A549 (cell line): ENCODE data around the gene PTPN13. TPM values are rescaled to one million over a fixed set of nuclear protein-coding genes. Genes with fewer than 3 reads are reported as not detected.

ENCODE experiments used
- ATAC-seq, 2 experiments: fragments of 200-7000 bp in 1 of 2; fragments of >200 bp in 1 of 2; cut with Nextera tagmentation in 1 of 2; cut with Tn5 transposase in 1 of 2; 3 replicates each; pipeline versions ENCODE4 v1.8.0 to v1.9.1; 2018 to 2020; ENCODE audit warnings: mild to moderate bottlenecking in 1 of 2, moderate library complexity in 1 of 2
- CTCF ChIA-PET: fragments of 300-600 bp; sonication (Branson Sonifier 250); formaldehyde crosslinking; extraction: SDS; loops from one replicate; lab custom pipeline; 2021; ENCODE audit warnings: antibody characterized with exemption, inconsistent platforms; lab: Yijun Ruan, JAX
- POLR2A ChIA-PET: fragments of 350-600 bp; formaldehyde crosslinking; extraction: SDS; loops from one replicate; lab custom pipeline; 2021; ENCODE audit warnings: antibody characterized with exemption, inconsistent platforms; lab: Yijun Ruan, JAX
- DNase-seq, 2 experiments: peaks; one replicate each; pipeline versions ENCODE4 v3.0.0 to v3.0.0-alpha.2; 2011 to 2016; ENCODE audit warnings: low read depth in 1 of 2, low spot score in 1 of 2
- FAIRE-seq: peaks from 2 replicates; lab custom pipeline; 2011; peaks lifted over from hg19 to GRCh38; lab: Jason Lieb, UNC
- H3K27ac ChIP-seq, 2 experiments: fragments of >200 bp; sonication (Bioruptor Twin); formaldehyde crosslinking; 3 replicates each; pipeline ENCODE4 v1.5.1; 2016 to 2017
- H3K4me1 ChIP-seq: fragments of >200 bp; sonication (Bioruptor Twin); formaldehyde crosslinking; 3 replicates; pipeline ENCODE4 v1.6.1; 2016
- H3K4me2 ChIP-seq: fragments of >200 bp; sonication (Bioruptor Twin); formaldehyde crosslinking; 3 replicates; pipeline ENCODE4 v1.6.1; 2016
- H3K4me3 ChIP-seq: fragments of >200 bp; sonication (Bioruptor Twin); formaldehyde crosslinking; 3 replicates; pipeline ENCODE4 v1.5.1; 2016
- H3K9me3 ChIP-seq: fragments of >200 bp; sonication (Bioruptor Twin); formaldehyde crosslinking; 3 replicates; pipeline ENCODE4 v1.6.1; 2016
- BHLHE40 ChIP-seq: IDR thresholded peaks from 2 replicates; pipeline ENCODE4 v1.6.1; 2012; ENCODE audit warnings: low read depth, low read length, inconsistent platforms
- CEBPB ChIP-seq, 2 experiments: fragments of >200 bp in 1 of 2; sonication (Bioruptor Twin) in 1 of 2; formaldehyde crosslinking in 1 of 2; IDR thresholded peaks; 2 replicates each; pipeline ENCODE4 v1.6.1; 2012 to 2016
- ESRRA ChIP-seq: fragments of 150-350 bp; IDR thresholded peaks from 2 replicates; pipeline ENCODE4 v1.6.1; 2014; ENCODE audit warnings: mild to moderate bottlenecking, low read length, borderline replicate concordance
- FOSB ChIP-seq: fragments of 250-450 bp; sonication (Bioruptor Pico); IDR thresholded peaks from 2 replicates; pipeline ENCODE4 v1.5.0; 2020; ENCODE audit warnings: mild to moderate bottlenecking, moderate library complexity
- FOSL2 ChIP-seq, 2 experiments: fragments of 450-650 bp in 1 of 2; fragments of >200 bp in 1 of 2; sonication (Bioruptor Twin) in 1 of 2; formaldehyde crosslinking; IDR thresholded peaks; 2 replicates each; pipeline versions ENCODE4 v1.5.0 to v1.6.1; 2016 to 2020; ENCODE audit warnings: mild to moderate bottlenecking in 1 of 2, moderate library complexity in 1 of 2
- HOXA7 ChIP-seq: fragments of 250-450 bp; sonication (Bioruptor Pico); IDR thresholded peaks from 2 replicates; pipeline ENCODE4 v1.5.0; 2020; ENCODE audit warnings: mild to moderate bottlenecking, moderate library complexity
- HOXB13 ChIP-seq: fragments of 250-450 bp; sonication (Bioruptor Pico); IDR thresholded peaks from 2 replicates; pipeline ENCODE4 v1.5.0; 2020; ENCODE audit warnings: low read depth, mild to moderate bottlenecking, moderate library complexity
- JUN ChIP-seq, 2 experiments: fragments of >200 bp; sonication (Bioruptor Twin); formaldehyde crosslinking; IDR thresholded peaks; 2 replicates in 1 of 2; 3 replicates in 1 of 2; pipeline ENCODE4 v1.6.1; 2016 to 2017
- MAZ ChIP-seq: fragments of 150-350 bp; IDR thresholded peaks from 2 replicates; pipeline ENCODE4 v1.6.1; 2014; ENCODE audit warnings: antibody characterized with exemption, low read depth, low read length, borderline replicate concordance
- MYC ChIP-seq: IDR thresholded peaks from 2 replicates; pipeline ENCODE4 v1.6.1; 2012; ENCODE audit warnings: mild to moderate bottlenecking, inconsistent platforms, low read length, improper control_type of control experiment, borderline replicate concordance
- NPAS2 ChIP-seq: fragments of 250-450 bp; sonication (Bioruptor Pico); IDR thresholded peaks from 2 replicates; pipeline ENCODE4 v1.8.0; 2022; ENCODE audit warnings: mild to moderate bottlenecking, moderate library complexity, borderline replicate concordance
- NR3C1 ChIP-seq: fragments of >200 bp; sonication (Bioruptor Twin); formaldehyde crosslinking; IDR thresholded peaks from 3 replicates; pipeline ENCODE4 v1.6.1; 2017
- PHF8 ChIP-seq: fragments of 200-600 bp; sonication (generic); IDR thresholded peaks from 2 replicates; pipeline ENCODE4 v1.6.1; 2016; ENCODE audit warnings: low read depth, mild to moderate bottlenecking, antibody characterized with exemption, moderate library complexity, borderline replicate concordance
- POLR2A ChIP-seq: IDR thresholded peaks from 2 replicates; pipeline ENCODE4 v1.6.1; 2012; ENCODE audit warnings: mild to moderate bottlenecking, low read length
- POLR2AphosphoS2 ChIP-seq: conservative IDR thresholded peaks from 2 replicates; pipeline ENCODE4 v1.6.1; 2012; ENCODE audit warnings: low read length, improper control_type of control experiment, inconsistent platforms
- REST ChIP-seq: fragments of 200-600 bp; sonication (generic); IDR thresholded peaks from 2 replicates; pipeline ENCODE4 v1.6.1; 2016; ENCODE audit warnings: antibody characterized with exemption, mild to moderate bottlenecking, moderate library complexity
- RFX5 ChIP-seq: fragments of 450-650 bp; IDR thresholded peaks from 2 replicates; pipeline ENCODE4 v1.7.1; 2014; ENCODE audit warnings: antibody characterized with exemption, mild to moderate bottlenecking, moderate library complexity
- RNF2 ChIP-seq: fragments of 200-600 bp; sonication (generic); IDR thresholded peaks from 2 replicates; pipeline ENCODE4 v1.6.1; 2016; ENCODE audit warnings: low read depth, mild to moderate bottlenecking, antibody characterized with exemption, moderate library complexity, borderline replicate concordance
- SMC3 ChIP-seq: fragments of >200 bp; sonication (Bioruptor Twin); formaldehyde crosslinking; IDR thresholded peaks from 3 replicates; pipeline ENCODE4 v1.6.1; 2018; ENCODE audit warnings: inconsistent platforms
- ZC3H11A ChIP-seq: fragments of 450-650 bp; IDR thresholded peaks from 2 replicates; pipeline ENCODE4 v1.6.1; 2014; ENCODE audit warnings: antibody characterized with exemption, mild to moderate bottlenecking
- WGBS: methylation state at CpG from one replicate; pipeline ENCODE4 v1.1.6; 2017; ENCODE audit errors: missing lambda C conversion rate; 5-methylcytosine and 5-hydroxymethylcytosine counted together
- polyA plus RNA-seq, 4 experiments: library from polyadenylated mRNA; depleted of rRNA in 3 of 4; stranded (reverse); fragments of >200 nt; fragmentation: RNase III in 1 of 4; extraction: RNeasy Plus Mini Kit Qiagen cat#74134 plus additional on column Dnase treatment in 1 of 4; gene quantifications; 2 replicates in 3 of 4; 3 replicates in 1 of 4; pipeline ENCODE4 v1.2.3, GENCODE V29; 2011 to 2017
- TF ChIP-seq, protein P1 (sequence below): fragments of 150-350 bp; IDR thresholded peaks from 2 replicates; pipeline ENCODE4 v1.6.1; 2014; ENCODE audit warnings: low read depth, mild to moderate bottlenecking, low read length
- TF ChIP-seq, protein P2 (sequence below): fragments of 250-450 bp; sonication (Bioruptor Pico); IDR thresholded peaks from 2 replicates; pipeline ENCODE4 v1.5.0; 2020; ENCODE audit warnings: low read depth, mild to moderate bottlenecking, moderate library complexity
- TF ChIP-seq, protein P3 (sequence below): fragments of >200 bp; sonication (Bioruptor Twin); formaldehyde crosslinking; IDR thresholded peaks from 3 replicates; pipeline ENCODE4 v1.5.1; 2016

PTPN13 gene
- polyA plus RNA-seq, 2 of the 4 experiments (the other 2 are of a cell fraction): 10.4 to 13.3 TPM

GRCh38 chr4:86678796-86679195 is 84.7 kb downstream of the PTPN13 start:
- ChIA-PET CTCF (interaction anchor here (0.5 to 0.7 kb wide), 2 partner anchors 33 to 87 kb away, joined by 3 read pairs; no protein-coding TSS in a partner anchor), POLR2A (no interaction called here)
- Histone ChIP-seq H3K4me1 (0 out of 3 replicates have a peak, but pooled peaks cover 5% of the 10 kb centered on the region), H3K27ac (no peak overlapping the region), H3K4me2 (no peak overlapping the region), H3K4me3 (no peak overlapping the region), H3K9me3 (no peaks in the 10 kb centered on the region)
- 96% methylated on average over 2 of the region's 2 CpGs for WGBS
- DNase-seq (no peak), FAIRE-seq (no peak), ATAC-seq (no peak)
- no peak for TF ChIP-seq MAZ
- no peak for TF ChIP-seq NR3C1
- TF ChIP-seq NPAS2 (CRISPR knock-in tag): no peak
- TF ChIP-seq JUN (IDR thresholded peaks at IDR 0.05): no peak
- TF ChIP-seq ZC3H11A: no peak
- no peak for TF ChIP-seq BHLHE40
- TF ChIP-seq POLR2AphosphoS2: no peak
- TF ChIP-seq HOXA7: no peak
- no peak for TF ChIP-seq SMC3
- TF ChIP-seq, protein P1, sequence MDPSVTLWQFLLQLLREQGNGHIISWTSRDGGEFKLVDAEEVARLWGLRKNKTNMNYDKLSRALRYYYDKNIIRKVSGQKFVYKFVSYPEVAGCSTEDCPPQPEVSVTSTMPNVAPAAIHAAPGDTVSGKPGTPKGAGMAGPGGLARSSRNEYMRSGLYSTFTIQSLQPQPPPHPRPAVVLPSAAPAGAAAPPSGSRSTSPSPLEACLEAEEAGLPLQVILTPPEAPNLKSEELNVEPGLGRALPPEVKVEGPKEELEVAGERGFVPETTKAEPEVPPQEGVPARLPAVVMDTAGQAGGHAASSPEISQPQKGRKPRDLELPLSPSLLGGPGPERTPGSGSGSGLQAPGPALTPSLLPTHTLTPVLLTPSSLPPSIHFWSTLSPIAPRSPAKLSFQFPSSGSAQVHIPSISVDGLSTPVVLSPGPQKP: no peak
- TF ChIP-seq PHF8: no peak
- TF ChIP-seq FOSB (CRISPR knock-in tag): no peak
- TF ChIP-seq MYC: no peak
- TF ChIP-seq RFX5: no peak
- no peak for TF ChIP-seq REST
- no peak for TF ChIP-seq POLR2A

DNA sequence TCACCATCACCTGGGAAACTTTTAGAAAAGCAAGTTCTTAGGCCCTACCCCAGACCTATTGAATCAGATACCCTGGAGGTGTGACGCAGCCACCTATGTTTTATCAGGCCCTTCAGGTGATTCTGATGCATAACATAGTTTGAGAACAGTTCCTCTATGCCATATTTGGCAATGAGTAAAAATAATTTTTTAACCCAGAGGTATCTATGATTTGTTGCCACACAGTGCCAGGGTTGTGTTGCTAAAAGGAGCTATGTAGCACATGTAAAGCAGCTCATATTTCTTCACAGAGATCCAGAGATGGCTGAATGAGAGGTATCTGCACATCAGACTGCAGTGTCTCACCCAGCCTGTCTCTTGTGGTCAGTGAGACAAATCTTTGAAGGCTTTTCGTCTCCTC is 85.3 kb downstream of the PTPN13 start:
- ChIA-PET POLR2A (no interaction called here), CTCF (interaction anchor here (0.6 kb wide), 1 partner anchor 85 kb away, joined by 3 read pairs; no protein-coding TSS in a partner anchor)
- DNase-seq: no peak
- no peak for FAIRE-seq
- H3K4me1 ChIP-seq: 0 out of 3 replicates have a peak, but pooled peaks cover 5% of the 10 kb centered on the region
- no peak for TF ChIP-seq FOSL2 (IDR thresholded peaks at IDR 0.05)
- no peak for TF ChIP-seq FOSL2 (CRISPR knock-in tag; IDR thresholded peaks at IDR 0.05)
- TF ChIP-seq, protein P2, sequence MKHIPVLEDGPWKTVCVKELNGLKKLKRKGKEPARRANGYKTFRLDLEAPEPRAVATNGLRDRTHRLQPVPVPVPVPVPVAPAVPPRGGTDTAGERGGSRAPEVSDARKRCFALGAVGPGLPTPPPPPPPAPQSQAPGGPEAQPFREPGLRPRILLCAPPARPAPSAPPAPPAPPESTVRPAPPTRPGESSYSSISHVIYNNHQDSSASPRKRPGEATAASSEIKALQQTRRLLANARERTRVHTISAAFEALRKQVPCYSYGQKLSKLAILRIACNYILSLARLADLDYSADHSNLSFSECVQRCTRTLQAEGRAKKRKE (CRISPR knock-in tag): no peak
- TF ChIP-seq JUN (IDR thresholded peaks at IDR 0.05): no peak
- TF ChIP-seq HOXB13 (CRISPR knock-in tag): no peak
- no peak for TF ChIP-seq RNF2
- TF ChIP-seq CEBPB (IDR thresholded peaks at IDR 0.05): no peak
- no peak for TF ChIP-seq ESRRA
- TF ChIP-seq, protein P3, sequence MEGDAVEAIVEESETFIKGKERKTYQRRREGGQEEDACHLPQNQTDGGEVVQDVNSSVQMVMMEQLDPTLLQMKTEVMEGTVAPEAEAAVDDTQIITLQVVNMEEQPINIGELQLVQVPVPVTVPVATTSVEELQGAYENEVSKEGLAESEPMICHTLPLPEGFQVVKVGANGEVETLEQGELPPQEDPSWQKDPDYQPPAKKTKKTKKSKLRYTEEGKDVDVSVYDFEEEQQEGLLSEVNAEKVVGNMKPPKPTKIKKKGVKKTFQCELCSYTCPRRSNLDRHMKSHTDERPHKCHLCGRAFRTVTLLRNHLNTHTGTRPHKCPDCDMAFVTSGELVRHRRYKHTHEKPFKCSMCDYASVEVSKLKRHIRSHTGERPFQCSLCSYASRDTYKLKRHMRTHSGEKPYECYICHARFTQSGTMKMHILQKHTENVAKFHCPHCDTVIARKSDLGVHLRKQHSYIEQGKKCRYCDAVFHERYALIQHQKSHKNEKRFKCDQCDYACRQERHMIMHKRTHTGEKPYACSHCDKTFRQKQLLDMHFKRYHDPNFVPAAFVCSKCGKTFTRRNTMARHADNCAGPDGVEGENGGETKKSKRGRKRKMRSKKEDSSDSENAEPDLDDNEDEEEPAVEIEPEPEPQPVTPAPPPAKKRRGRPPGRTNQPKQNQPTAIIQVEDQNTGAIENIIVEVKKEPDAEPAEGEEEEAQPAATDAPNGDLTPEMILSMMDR: no peak
- H3K4me3 ChIP-seq: no peak overlapping the region
- H3K27ac ChIP-seq: no peak overlapping the region
- WGBS: 92% methylated on average over 2 of the region's 2 CpGs
- H3K9me3 ChIP-seq: no peaks in the 10 kb centered on the region
- ATAC-seq: no peak
- no peak overlapping the region for H3K4me2 ChIP-seq
